H1 (cell line): Measurements from ENCODE around the gene COLEC12. TPM values are rescaled to one million over a fixed set of nuclear protein-coding genes. Genes with fewer than 3 reads are reported as not detected.

Experiments used
- CTCF ChIA-PET: fragments of 300-600 bp; sonication (Branson Sonifier 250); formaldehyde crosslinking; loops from one replicate; lab custom pipeline; 2021; ENCODE audit not compliant: partially characterized antibody; lab: Charles Lee
- POLR2A ChIA-PET: fragments of 300-600 bp; sonication (Branson Sonifier 250); formaldehyde crosslinking; loops from one replicate; lab custom pipeline; 2021; ENCODE audit warnings: inconsistent platforms; ENCODE audit not compliant: partially characterized antibody; lab: Charles Lee
- DNase-seq, 2 experiments: peaks; one replicate each; pipeline versions ENCODE4 v3.0.0 to v3.0.0-alpha.2; 2010 to 2022; ENCODE audit warnings: low spot score in 2 of 2, low read depth in 1 of 2, mixed read lengths in 1 of 2
- FAIRE-seq: peaks from 2 replicates; lab custom pipeline; 2011; peaks lifted over from hg19 to GRCh38; lab: Jason Lieb, UNC
- H2AFZ ChIP-seq: 2 replicates; pipeline ENCODE4 v1.8.1; 2012; ENCODE audit warnings: low read length, inconsistent platforms
- H2AK5ac ChIP-seq: 2 replicates; pipeline ENCODE4 v1.6.1; 2013; ENCODE audit warnings: low read depth, low read length
- H2BK120ac ChIP-seq: replicated peaks from 2 replicates; pipeline ENCODE3; 2013; ENCODE audit warnings: low read depth, low read length, inconsistent platforms
- H2BK12ac ChIP-seq: 2 replicates; pipeline ENCODE4 v1.6.1; 2013; ENCODE audit warnings: low read depth, low read length
- H2BK15ac ChIP-seq: 2 replicates; pipeline ENCODE4 v1.6.1; 2013; ENCODE audit warnings: low read length
- H2BK20ac ChIP-seq: 2 replicates; pipeline ENCODE4 v1.6.1; 2013; ENCODE audit warnings: low read length
- H2BK5ac ChIP-seq: 2 replicates; pipeline ENCODE4 v1.6.1; 2013; ENCODE audit warnings: low read depth, low read length
- H3K14ac ChIP-seq: 2 replicates; pipeline ENCODE4 v1.6.1; 2013; ENCODE audit warnings: inconsistent platforms; ENCODE audit not compliant: insufficient read length
- H3K18ac ChIP-seq: 2 replicates; pipeline ENCODE4 v1.6.1; 2013; ENCODE audit warnings: low read length; ENCODE audit errors: extremely low read depth
- H3K23ac ChIP-seq: 2 replicates; pipeline ENCODE4 v1.6.1; 2013; ENCODE audit warnings: inconsistent platforms; ENCODE audit not compliant: insufficient read length
- H3K23me2 ChIP-seq: 2 replicates; pipeline ENCODE4 v1.6.1; 2013; ENCODE audit warnings: low read depth, low read length
- H3K27ac ChIP-seq: 2 replicates; pipeline ENCODE4 v1.6.1; 2011; ENCODE audit warnings: low read depth, low read length, inconsistent platforms
- H3K27me3 ChIP-seq, 4 experiments: replicated peaks in 1 of 4; 1 replicate in 1 of 4; 2 replicates in 3 of 4; pipeline versions ENCODE4 v1.6.1 to v1.8.1; 2011 to 2013; ENCODE audit warnings: low read length in 3 of 4, mild to moderate bottlenecking in 3 of 4, inconsistent platforms in 2 of 4, mixed read lengths in 2 of 4, moderate library complexity in 1 of 4; ENCODE audit not compliant: control insufficient read depth in 3 of 4, insufficient read depth in 3 of 4; ENCODE audit errors: extremely low read depth in 1 of 4
- H3K36me3 ChIP-seq, 4 experiments: 2 replicates each; pipeline versions ENCODE4 v1.6.1 to v1.8.1; 2011 to 2013; ENCODE audit warnings: mild to moderate bottlenecking in 4 of 4, low read length in 3 of 4, moderate library complexity in 2 of 4, control low read depth in 1 of 4, inconsistent platforms in 1 of 4; ENCODE audit not compliant: insufficient read depth in 4 of 4, control insufficient read depth in 2 of 4
- H3K4ac ChIP-seq: replicated peaks from 2 replicates; pipeline ENCODE3; 2013; ENCODE audit warnings: low read length, low read depth, mixed read lengths, inconsistent platforms; ENCODE audit not compliant: insufficient read length
- H3K4me1 ChIP-seq, 4 experiments: replicated peaks in 1 of 4; 1 replicate in 1 of 4; 2 replicates in 3 of 4; pipeline versions ENCODE4 v1.6.1 to v1.8.1; 2011 to 2013; ENCODE audit warnings: low read length in 3 of 4, inconsistent platforms in 2 of 4, mixed read lengths in 1 of 4; ENCODE audit not compliant: insufficient read depth in 4 of 4, control insufficient read depth in 3 of 4
- H3K4me2 ChIP-seq, 2 experiments: 2 replicates each; pipeline versions ENCODE4 v1.6.1 to v1.8.1; 2011 to 2013; ENCODE audit warnings: low read depth in 2 of 2, low read length in 2 of 2, control low read depth in 1 of 2, inconsistent platforms in 1 of 2, mild to moderate bottlenecking in 1 of 2; ENCODE audit not compliant: insufficient read depth in 1 of 2
- H3K4me3 ChIP-seq, 4 experiments: fragments of 200-600, 300-600 bp in 1 of 4; sonication (generic), shearing (Covaris generic), sonication (Bioruptor Twin) in 1 of 4; 2 replicates each; pipeline versions ENCODE4 v1.5.1 to v1.8.1; 2011 to 2016; ENCODE audit warnings: low read length in 4 of 4, low read depth in 3 of 4, control low read depth in 2 of 4, inconsistent platforms in 2 of 4, mild to moderate bottlenecking in 2 of 4, mixed read lengths in 1 of 4, moderate library complexity in 1 of 4; ENCODE audit not compliant: insufficient read depth in 2 of 4; ENCODE audit errors: extremely low read depth in 1 of 4
- H3K56ac ChIP-seq: replicated peaks from 2 replicates; pipeline ENCODE3; 2013; ENCODE audit warnings: low read depth, mild to moderate bottlenecking, mixed read lengths, low read length, inconsistent platforms; ENCODE audit not compliant: insufficient read length
- H3K79me1 ChIP-seq: 2 replicates; pipeline ENCODE4 v1.6.1; 2013; ENCODE audit warnings: low read depth, low read length, control low read depth
- H3K79me2 ChIP-seq, 2 experiments: 2 replicates each; pipeline versions ENCODE4 v1.6.1 to v1.8.1; 2012 to 2013; ENCODE audit warnings: low read length in 2 of 2, mild to moderate bottlenecking in 2 of 2, inconsistent platforms in 1 of 2; ENCODE audit not compliant: insufficient read depth in 2 of 2, control insufficient read depth in 1 of 2
- H3K9ac ChIP-seq, 4 experiments: replicated peaks in 1 of 4; 1 replicate in 1 of 4; 2 replicates in 3 of 4; pipeline versions ENCODE4 v1.6.1 to v1.8.1; 2011 to 2013; ENCODE audit warnings: low read depth in 3 of 4, low read length in 3 of 4, control low read depth in 2 of 4, mild to moderate bottlenecking in 2 of 4, moderate library complexity in 2 of 4, inconsistent platforms in 1 of 4; ENCODE audit errors: extremely low read depth in 1 of 4
- H3K9me3 ChIP-seq, 2 experiments: 2 replicates each; pipeline versions ENCODE4 v1.6.1 to v1.8.1; 2012 to 2013; ENCODE audit warnings: mild to moderate bottlenecking in 2 of 2, moderate library complexity in 2 of 2, control low read depth in 1 of 2, inconsistent platforms in 1 of 2, low read depth in 1 of 2, low read length in 1 of 2, mixed read lengths in 1 of 2; ENCODE audit not compliant: insufficient read depth in 2 of 2
- H4K20me1 ChIP-seq, 2 experiments: replicated peaks in 1 of 2; 2 replicates each; pipeline versions ENCODE3 to v1.8.1; 2011 to 2013; ENCODE audit warnings: inconsistent platforms in 2 of 2, low read length in 2 of 2, mild to moderate bottlenecking in 1 of 2; ENCODE audit not compliant: insufficient read depth in 2 of 2, control insufficient read depth in 1 of 2
- H4K5ac ChIP-seq: 2 replicates; pipeline ENCODE4 v1.6.1; 2013; ENCODE audit warnings: low read length, low read depth, mixed read lengths, inconsistent platforms; ENCODE audit not compliant: insufficient read length
- H4K8ac ChIP-seq: 2 replicates; pipeline ENCODE4 v1.8.0; 2013; ENCODE audit warnings: mild to moderate bottlenecking, moderate library complexity, low read length, inconsistent platforms; ENCODE audit not compliant: insufficient read depth; ENCODE audit errors: extremely low read depth
- H4K91ac ChIP-seq: replicated peaks from 2 replicates; pipeline ENCODE3; 2013; ENCODE audit warnings: low read length, mixed read lengths, inconsistent platforms; ENCODE audit not compliant: insufficient read length
- BRCA1 ChIP-seq: IDR thresholded peaks from 2 replicates; pipeline ENCODE4 v1.6.1; 2012; ENCODE audit warnings: low read depth, low read length, improper control_type of control experiment
- CREB1 ChIP-seq: IDR thresholded peaks from 2 replicates; pipeline ENCODE4 v1.6.1; 2012; ENCODE audit warnings: inconsistent platforms
- CTCF ChIP-seq, 3 experiments: IDR thresholded peaks; 1 replicate in 2 of 3; 2 replicates in 1 of 3; pipeline versions ENCODE4 v1.5.1 to v1.6.1; 2011; ENCODE audit warnings: low read length in 3 of 3, mild to moderate bottlenecking in 3 of 3, inconsistent platforms in 2 of 3, low read depth in 1 of 3, moderate library complexity in 1 of 3; ENCODE audit not compliant: insufficient read depth in 1 of 3; ENCODE audit errors: control extremely low read depth in 1 of 3
- EGR1 ChIP-seq: IDR thresholded peaks from 2 replicates; pipeline ENCODE4 v1.6.1; 2011; ENCODE audit warnings: low read depth, low read length, borderline replicate concordance
- RAD21 ChIP-seq, 2 experiments: IDR thresholded peaks in 1 of 2; conservative IDR thresholded peaks in 1 of 2; 2 replicates each; pipeline ENCODE4 v1.6.1; 2011; ENCODE audit warnings: low read depth in 2 of 2, low read length in 2 of 2, improper control_type of control experiment in 1 of 2, inconsistent platforms in 1 of 2, mild to moderate bottlenecking in 1 of 2, moderate library complexity in 1 of 2
- RBBP5 ChIP-seq: IDR thresholded peaks from 2 replicates; pipeline ENCODE4 v1.7.1; 2012; ENCODE audit warnings: low read depth, mild to moderate bottlenecking, inconsistent platforms, low read length, moderate library complexity, borderline replicate concordance
- SAP30 ChIP-seq: fragments of 300-600 bp; sonication (generic); IDR thresholded peaks from 2 replicates; pipeline ENCODE4 v1.7.1; 2012; ENCODE audit warnings: low read length, moderate library complexity, mild to moderate bottlenecking, inconsistent platforms; ENCODE audit not compliant: insufficient read depth, insufficient replicate concordance
- SIX5 ChIP-seq: IDR thresholded peaks from 2 replicates; pipeline ENCODE4 v1.6.1; 2011; ENCODE audit warnings: mild to moderate bottlenecking, low read depth, low read length
- SP2 ChIP-seq: IDR thresholded peaks from 2 replicates; pipeline ENCODE4 v1.6.1; 2012; ENCODE audit warnings: mild to moderate bottlenecking, low read length, inconsistent platforms
- TBP ChIP-seq: IDR thresholded peaks from 2 replicates; pipeline ENCODE4 v1.6.1; 2011; ENCODE audit warnings: low read depth, low read length, improper control_type of control experiment
- whole genome bisulfite sequencing, 2 experiments: shearing (Covaris generic) in 1 of 2; methylation state at CpG; one replicate each; pipeline versions ENCODE4 v1.1.6 to v1.1.7; 2013 to 2015; ENCODE audit warnings: low lambda C conversion rate in 2 of 2, mixed read lengths in 2 of 2, inconsistent platforms in 1 of 2, low coverage in 1 of 2, missing lambda C conversion rate in 1 of 2; ENCODE audit not compliant: insufficient replicate concordance in 2 of 2, insufficient coverage in 1 of 2, insufficient read length in 1 of 2; ENCODE audit errors: extremely low coverage in 1 of 2, missing lambda C conversion rate in 1 of 2; 5-methylcytosine and 5-hydroxymethylcytosine counted together
- polyA plus RNA-seq, 7 experiments: library from polyadenylated mRNA; depleted of rRNA in 3 of 7; stranded (reverse) in 5 of 7; unstranded in 2 of 7; fragments of >200 nt in 5 of 7; fragments of 200-250 nt in 2 of 7; gene quantifications; 1 replicate in 5 of 7; 2 replicates in 1 of 7; 4 replicates in 1 of 7; pipeline versions ENCODE4 v1.2.1 to v1.2.3, GENCODE V29; 2011 to 2013; ENCODE audit warnings: missing spikeins in 2 of 7, mixed read lengths in 2 of 7
- total RNA-seq: library from RNA; stranded (reverse); fragmentation: NEBNext Ultra II Directional; extraction: Animal tissue kit (Norgen Biotek cat#: 25700); gene quantifications from 2 replicates; pipeline ENCODE4 v1.2.1, GENCODE V29; 2021

The COLEC12 gene
- total and polyA plus RNA-seq, 2 of the 8 experiments (the other 6 are each of a cell fraction or from before 2014, with no cell fraction given): 0.44 to 2.3 TPM

- no peaks in the 10 kb centered on the region for H3K36me3 ChIP-seq
- ChIA-PET CTCF (interaction anchor here (0.8 to 2.7 kb wide), 8 partner anchors 11 to 328 kb away, joined by 3 to 16 read pairs (median 4); no protein-coding TSS in a partner anchor), POLR2A (no interaction called here)
- no peaks in the 10 kb centered on the region for H4K20me1 ChIP-seq
- FAIRE-seq: peak; percentile 60
- H4K5ac ChIP-seq: no peak overlapping the region
- no peak overlapping the region for H2AFZ ChIP-seq
- no peaks in the 10 kb centered on the region for H3K79me1 ChIP-seq
- no peak overlapping the region for H2BK20ac ChIP-seq
- H3K23ac ChIP-seq: no peak overlapping the region
- no peak overlapping the region for H3K14ac ChIP-seq
- no peak overlapping the region for H2BK5ac ChIP-seq
- TF ChIP-seq TBP: no peak
- TF ChIP-seq CREB1: no peak
- TF ChIP-seq RBBP5: no peak
- peak; percentile 73 to 78 for TF ChIP-seq RAD21 (IDR thresholded peaks at IDR 0.05 in 1 of 2, conservative IDR thresholded peaks at IDR 0.05 in 1 of 2; ENCODE audit: low read depth in 2 of 2, low read length in 2 of 2)
- no peak for TF ChIP-seq BRCA1
- no peak for TF ChIP-seq SP2
- TF ChIP-seq EGR1: no peak
- TF ChIP-seq SIX5: no peak
- TF ChIP-seq SAP30: no peak
- peak in 2 of 3 experiments; percentile 24 to 42; a peak in 2 of 4 replicates for TF ChIP-seq CTCF (IDR thresholded peaks at IDR 0.05; ENCODE audit: control extremely low read depth in 1 of 3, insufficient read depth in 1 of 3, low read depth in 1 of 3, low read length in 3 of 3)
- no peaks in the 10 kb centered on the region for H3K79me2 ChIP-seq
- H3K4me1 ChIP-seq: no peaks in the 10 kb centered on the region
- H2BK120ac ChIP-seq: no peak overlapping the region
- H2AK5ac ChIP-seq: no peak overlapping the region
- no peaks in the 10 kb centered on the region for H3K9me3 ChIP-seq
- H3K23me2 ChIP-seq: no peaks in the 10 kb centered on the region
- H3K56ac ChIP-seq: no peak overlapping the region
- no peak overlapping the region for H3K27ac ChIP-seq
- H4K8ac ChIP-seq: no peak overlapping the region
- DNase-seq: no peak
- no peak overlapping the region for H3K18ac ChIP-seq
- no peak overlapping the region for H3K4me3 ChIP-seq
- H3K4me2 ChIP-seq: no peak overlapping the region
- 88% methylated on average over 8 of the region's 8 CpGs; no CpG with 5 or more reads in 1 of the 2 experiments for WGBS, 2 experiments
- no peaks in the 10 kb centered on the region for H3K27me3 ChIP-seq
- no peak overlapping the region for H3K4ac ChIP-seq
- H2BK12ac ChIP-seq: no peak overlapping the region
- H2BK15ac ChIP-seq: no peak overlapping the region
- no peak overlapping the region for H4K91ac ChIP-seq
- no peak overlapping the region for H3K9ac ChIP-seq
Measured at GRCh38 chr18:286515-287310, 213.8 kb downstream of the COLEC12 start.
